ENCODE data around the gene MARK4.
"Not testable (repeated sequence)": the region's sequence is repeated elsewhere in the genome, so short reads cannot be mapped to it uniquely, and the experiment has no call there.

The MARK4 gene

GRCh38 chr19:45334881-45335280, 83.8 kb downstream of the MARK4 start:
- not testable (repeated sequence) for DNase-seq (ENCODE audit: low read depth in 1 of 2, low spot score in 1 of 2)

- DNase-seq (ENCODE audit: low read depth in 1 of 2, low spot score in 1 of 2): no peak
Observed at GRCh38 chr19:45336696-45337251, 85.7 kb downstream of the MARK4 start.

- no peak for DNase-seq (ENCODE audit: low read depth in 1 of 2, low spot score in 1 of 2)
Observed at GRCh38 chr19:45339629-45340028, 88.6 kb downstream of the MARK4 start.

- DNase-seq (ENCODE audit: low read depth in 1 of 2, low spot score in 1 of 2): peak; percentile 22 to 31
Observed at GRCh38 chr19:45340232-45340898, 89.3 kb downstream of the MARK4 start, which contains the start of gene KLC3. Gene KLC3 (plus strand): TSS chr19:45340750. CDS start chr19:45345542, 4,792 bp downstream.

- no peak for DNase-seq (ENCODE audit: low read depth in 1 of 2, low spot score in 1 of 2)
Observed at GRCh38 chr19:45340899-45341453, 89.9 kb downstream of the MARK4 start.

- no peak for DNase-seq (ENCODE audit: low read depth in 1 of 2, low spot score in 1 of 2)
Observed at GRCh38 chr19:45342911-45343310, 91.8 kb downstream of the MARK4 start.

- no peak for DNase-seq (ENCODE audit: low read depth in 1 of 2, low spot score in 1 of 2)
Observed at GRCh38 chr19:45344621-45345505, 93.8 kb downstream of the MARK4 start.

- no peak for DNase-seq (ENCODE audit: low read depth in 1 of 2, low spot score in 1 of 2)
Observed at GRCh38 chr19:45345506-45345860, 94.4 kb downstream of the MARK4 start.

GRCh38 chr19:45346449-45346848, 95.4 kb downstream of the MARK4 start:
- DNase-seq (ENCODE audit: low read depth in 1 of 2, low spot score in 1 of 2): no peak

- no peak for DNase-seq (ENCODE audit: low read depth in 1 of 2, low spot score in 1 of 2)
Observed at GRCh38 chr19:45347570-45348366, 96.7 kb downstream of the MARK4 start.

- DNase-seq (ENCODE audit: low read depth in 1 of 2, low spot score in 1 of 2): no peak
Observed at GRCh38 chr19:45348367-45349125, 97.5 kb downstream of the MARK4 start.

- DNase-seq (ENCODE audit: low read depth in 1 of 2, low spot score in 1 of 2): no peak
Observed at GRCh38 chr19:45349126-45349415, 98.0 kb downstream of the MARK4 start.

GRCh38 chr19:45349430-45349941, 98.4 kb downstream of the MARK4 start:
- DNase-seq (ENCODE audit: low read depth in 1 of 2, low spot score in 1 of 2): no peak

- DNase-seq (ENCODE audit: low read depth in 1 of 2, low spot score in 1 of 2): no peak
Observed at GRCh38 chr19:45350477-45351058, 99.5 kb downstream of the MARK4 start.

GRCh38 chr19:45351401-45351952, 100.4 kb downstream of the MARK4 start:
- no peak for DNase-seq (ENCODE audit: low read depth in 1 of 2, low spot score in 1 of 2)

GRCh38 chr19:45352062-45352461, 101.0 kb downstream of the MARK4 start:
- DNase-seq (ENCODE audit: low read depth in 1 of 2, low spot score in 1 of 2): no peak

GRCh38 chr19:45352471-45352870, 101.4 kb downstream of the MARK4 start:
- no peak for DNase-seq (ENCODE audit: low read depth in 1 of 2, low spot score in 1 of 2)

GRCh38 chr19:45352914-45353796, 102.1 kb downstream of the MARK4 start:
- DNase-seq (ENCODE audit: low read depth in 1 of 2, low spot score in 1 of 2): no peak

Data from stimulated activated CD4-positive, alpha-beta T cell treated with anti-CD3 and anti-CD28 coated beads, Interleukin-15, amount 100 ng/mL, for 1 hour (primary cell).